GM12878 (cell line): Measurements from ENCODE around the gene PCCA. TPM values are rescaled to one million over a fixed set of nuclear protein-coding genes. Genes with fewer than 3 reads are reported as not detected.

ENCODE experiments used
- ATAC-seq: fragments of 200-7000 bp; cut with Tn5 transposase; 3 replicates; pipeline ENCODE4 v1.9.1; 2020; ENCODE audit warnings: mild to moderate bottlenecking, moderate library complexity
- BruUV-seq: library from RNA; stranded (reverse); fragments of 400-500 nt; replicated peaks from 2 replicates; lab custom pipeline; 2021; lab: Mats Ljungman, UMichigan
- CTCF ChIA-PET: fragments of 300-600 bp; sonication (Branson Sonifier 250); formaldehyde crosslinking; extraction: SDS; loops from one replicate; lab custom pipeline; 2021; ENCODE audit warnings: inconsistent platforms; lab: Yijun Ruan, JAX
- POLR2A ChIA-PET: fragments of 350-600 bp; formaldehyde crosslinking; extraction: SDS; loops from one replicate; lab custom pipeline; 2021; ENCODE audit warnings: inconsistent platforms; lab: Charles Lee
- RAD21 ChIA-PET: fragments of 300-600 bp; sonication (Branson Sonifier 250); formaldehyde crosslinking; loops from one replicate; lab custom pipeline; 2023; ENCODE audit warnings: antibody characterized with exemption; ENCODE audit not compliant: unreplicated experiment; lab: Charles Lee
- SMC1A ChIA-PET: fragments of 300-600 bp; sonication (Branson Sonifier 250); formaldehyde crosslinking; loops from one replicate; lab custom pipeline; 2023; ENCODE audit not compliant: unreplicated experiment, uncharacterized antibody; lab: Charles Lee
- DNase-seq: peaks from one replicate; pipeline ENCODE4 v3.0.0-alpha.2; 2011; ENCODE audit warnings: low read depth, low spot score
- FAIRE-seq: peaks from 3 replicates; lab custom pipeline; 2011; peaks lifted over from hg19 to GRCh38; lab: Jason Lieb, UNC
- H2AFZ ChIP-seq: 2 replicates; pipeline ENCODE4 v1.6.0; 2011; ENCODE audit warnings: low read depth, low read length, control low read depth; ENCODE audit not compliant: control insufficient read depth
- H3K27ac ChIP-seq: 2 replicates; pipeline ENCODE4 v1.5.1; 2011; ENCODE audit warnings: control low read depth; ENCODE audit not compliant: control insufficient read depth, insufficient read depth
- H3K27me3 ChIP-seq, 2 experiments: replicated peaks in 1 of 2; 2 replicates each; pipeline versions ENCODE4 v1.6.0 to v1.6.1; 2011; ENCODE audit warnings: low read length in 1 of 2; ENCODE audit not compliant: control insufficient read depth in 2 of 2, insufficient read depth in 2 of 2
- H3K36me3 ChIP-seq, 2 experiments: 2 replicates each; pipeline ENCODE4 v1.5.1; 2011; ENCODE audit warnings: low read length in 1 of 2; ENCODE audit not compliant: control insufficient read depth in 2 of 2, insufficient read depth in 2 of 2
- H3K4me1 ChIP-seq: 2 replicates; pipeline ENCODE4 v1.6.1; 2011; ENCODE audit warnings: mild to moderate bottlenecking, low read length, moderate library complexity, mixed read lengths; ENCODE audit not compliant: control insufficient read depth, insufficient read depth
- H3K4me2 ChIP-seq: 2 replicates; pipeline ENCODE4 v1.6.0; 2011; ENCODE audit warnings: control low read depth; ENCODE audit not compliant: control insufficient read depth, insufficient read depth
- H3K4me3 ChIP-seq: fragments of 200-600 bp; sonication (generic); 2 replicates; pipeline ENCODE4 v1.5.1; 2016
- H3K79me2 ChIP-seq: 2 replicates; pipeline ENCODE4 v1.6.0; 2011; ENCODE audit warnings: low read length; ENCODE audit not compliant: control insufficient read depth, insufficient read depth
- H3K9ac ChIP-seq: 2 replicates; pipeline ENCODE4 v1.8.0; 2011; ENCODE audit warnings: low read length, control low read depth, mixed read lengths; ENCODE audit not compliant: control insufficient read depth, insufficient read depth
- H3K9me3 ChIP-seq: replicated peaks from 3 replicates; pipeline ENCODE4 v1.5.1; 2011; ENCODE audit warnings: mild to moderate bottlenecking, low read length; ENCODE audit not compliant: control insufficient read depth, insufficient read depth
- H4K20me1 ChIP-seq: 2 replicates; pipeline ENCODE4 v1.6.0; 2011; ENCODE audit not compliant: control insufficient read depth, insufficient read depth
- ATF2 ChIP-seq: IDR thresholded peaks from 2 replicates; pipeline ENCODE4 v1.6.1; 2012; ENCODE audit warnings: low read length, inconsistent platforms
- CREB1 ChIP-seq: IDR thresholded peaks from 2 replicates; pipeline ENCODE4 v1.6.1; 2012; ENCODE audit warnings: low read depth, mild to moderate bottlenecking, inconsistent platforms
- HDGF ChIP-seq: fragments of 450-650 bp; IDR thresholded peaks from 2 replicates; pipeline ENCODE4 v1.6.1; 2016; ENCODE audit warnings: antibody characterized with exemption
- IRF4 ChIP-seq: IDR thresholded peaks from 2 replicates; pipeline ENCODE4 v1.6.1; 2011; ENCODE audit warnings: low read depth, low read length
- JUNB ChIP-seq: IDR thresholded peaks from 2 replicates; pipeline ENCODE4 v1.6.1; 2016; ENCODE audit warnings: antibody characterized with exemption, mild to moderate bottlenecking
- SMAD1 ChIP-seq: fragments of 450-650 bp; IDR thresholded peaks from 2 replicates; pipeline ENCODE4 v1.6.1; 2018; ENCODE audit warnings: mild to moderate bottlenecking, low read depth; ENCODE audit not compliant: partially characterized antibody
- SREBF1 ChIP-seq: IDR thresholded peaks from 2 replicates; pipeline ENCODE4 v1.6.1; 2012; ENCODE audit warnings: mild to moderate bottlenecking, low read length
- TAF1 ChIP-seq: IDR thresholded peaks from 2 replicates; pipeline ENCODE4 v1.6.1; 2011; ENCODE audit warnings: mild to moderate bottlenecking, low read depth, low read length, borderline replicate concordance
- WGBS: methylation state at CpG from one replicate; pipeline ENCODE4 v1.1.6; 2016; ENCODE audit warnings: low lambda C conversion rate; ENCODE audit not compliant: insufficient replicate concordance, insufficient coverage; ENCODE audit errors: missing lambda C conversion rate; 5-methylcytosine and 5-hydroxymethylcytosine counted together
- in situ Hi-C: fragments of 300-500 bp; cut with MboI; formaldehyde crosslinking; loops from 9 replicates; pipeline ENCODE4 v1.14.3; 2018; ENCODE audit warnings: mixed read lengths
- intact Hi-C: fragments of 100-400 bp; cut with micrococcal nuclease; formaldehyde crosslinking; loops from one replicate; pipeline ENCODE4 v1.14.2; 2022; ENCODE audit not compliant: unreplicated experiment
- polyA plus RNA-seq, 11 experiments: library from polyadenylated mRNA; depleted of rRNA in 4 of 11; unstranded in 6 of 11; stranded (reverse) in 5 of 11; fragments of >200 nt; fragmentation: Nextera tagmentation in 4 of 11; fragmentation: Illumina TruSeq in 1 of 11; extraction: Ambion mirVana in 4 of 11; extraction: Trizol in 1 of 11; gene quantifications; 1 replicate in 1 of 11; 2 replicates in 10 of 11; pipeline versions ENCODE4 v1.2.1 to v1.2.3, GENCODE V29; 2011 to 2016; ENCODE audit warnings: inconsistent platforms in 2 of 11, missing spikeins in 2 of 11, low read depth in 1 of 11
- total RNA-seq, 4 experiments: library from RNA; depleted of rRNA in 3 of 4; stranded (reverse); fragments of >200 nt in 3 of 4; fragmentation: Illumina TruSeq in 1 of 4; extraction: Trizol in 1 of 4; gene quantifications; 2 replicates each; pipeline versions ENCODE4 v1.2.1 to v1.2.3, GENCODE V29; 2013 to 2021
- TF ChIP-seq, protein P1 (sequence below): IDR thresholded peaks from 2 replicates; pipeline ENCODE4 v1.6.1; 2012; ENCODE audit warnings: mild to moderate bottlenecking, low read depth, low read length

PCCA gene
- total and polyA plus RNA-seq, 10 of the 15 experiments (the other 5 are each of a cell fraction or from before 2014, with no cell fraction given), result 5.9 to 18.2 (median 12.4) TPM

DNA sequence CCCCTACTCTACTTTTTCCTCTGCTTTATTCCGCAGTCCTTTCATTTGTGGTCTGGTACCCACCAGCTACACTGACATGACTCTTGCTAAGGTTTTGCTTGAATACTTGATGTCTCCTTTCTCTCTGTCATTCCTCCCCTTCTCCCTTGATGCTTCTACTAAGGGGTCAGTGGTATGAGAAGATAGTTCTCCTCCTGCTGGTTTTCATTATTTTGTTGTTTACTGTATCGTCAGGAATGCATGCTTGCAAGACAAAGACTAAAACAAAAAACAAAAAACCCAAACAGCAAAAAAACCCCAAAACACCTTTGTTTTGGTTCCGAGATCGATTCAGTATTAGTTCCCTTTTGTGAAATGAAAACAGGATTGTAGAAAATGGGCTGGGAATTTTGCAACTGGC, 59.5 kb downstream of the PCCA start:
- H4K20me1 ChIP-seq, result no peaks in the 10 kb centered on the region
- intact Hi-C loops (no loop called here), in situ Hi-C loops (no loop called here)
- ChIA-PET POLR2A (no interaction called here), CTCF (no interaction called here), SMC1A (no interaction called here), RAD21 (no interaction called here)
- no peak overlapping the region for H2AFZ ChIP-seq
- 96% methylated on average over 3 of the region's 4 CpGs for WGBS
- no peak overlapping the region for H3K4me3 ChIP-seq
- no peak overlapping the region for H3K27ac ChIP-seq
- H3K4me2 ChIP-seq, result no peak overlapping the region
- H3K4me1 ChIP-seq, result no peaks in the 10 kb centered on the region
- H3K36me3 ChIP-seq, result no peaks in the 10 kb centered on the region; a peak in 1 of 4 replicates
- ATAC-seq (no peak), DNase-seq (no peak), FAIRE-seq (no peak)
- peaks cover 2% of the 10 kb centered on the region; the same call in 1 of the 3 replicates for H3K9me3 ChIP-seq
- no TSS peak for BruUV-seq
- H3K27me3 ChIP-seq, result no peaks in the 10 kb centered on the region
- no peak for TF ChIP-seq SREBF1
- TF ChIP-seq, protein P1, sequence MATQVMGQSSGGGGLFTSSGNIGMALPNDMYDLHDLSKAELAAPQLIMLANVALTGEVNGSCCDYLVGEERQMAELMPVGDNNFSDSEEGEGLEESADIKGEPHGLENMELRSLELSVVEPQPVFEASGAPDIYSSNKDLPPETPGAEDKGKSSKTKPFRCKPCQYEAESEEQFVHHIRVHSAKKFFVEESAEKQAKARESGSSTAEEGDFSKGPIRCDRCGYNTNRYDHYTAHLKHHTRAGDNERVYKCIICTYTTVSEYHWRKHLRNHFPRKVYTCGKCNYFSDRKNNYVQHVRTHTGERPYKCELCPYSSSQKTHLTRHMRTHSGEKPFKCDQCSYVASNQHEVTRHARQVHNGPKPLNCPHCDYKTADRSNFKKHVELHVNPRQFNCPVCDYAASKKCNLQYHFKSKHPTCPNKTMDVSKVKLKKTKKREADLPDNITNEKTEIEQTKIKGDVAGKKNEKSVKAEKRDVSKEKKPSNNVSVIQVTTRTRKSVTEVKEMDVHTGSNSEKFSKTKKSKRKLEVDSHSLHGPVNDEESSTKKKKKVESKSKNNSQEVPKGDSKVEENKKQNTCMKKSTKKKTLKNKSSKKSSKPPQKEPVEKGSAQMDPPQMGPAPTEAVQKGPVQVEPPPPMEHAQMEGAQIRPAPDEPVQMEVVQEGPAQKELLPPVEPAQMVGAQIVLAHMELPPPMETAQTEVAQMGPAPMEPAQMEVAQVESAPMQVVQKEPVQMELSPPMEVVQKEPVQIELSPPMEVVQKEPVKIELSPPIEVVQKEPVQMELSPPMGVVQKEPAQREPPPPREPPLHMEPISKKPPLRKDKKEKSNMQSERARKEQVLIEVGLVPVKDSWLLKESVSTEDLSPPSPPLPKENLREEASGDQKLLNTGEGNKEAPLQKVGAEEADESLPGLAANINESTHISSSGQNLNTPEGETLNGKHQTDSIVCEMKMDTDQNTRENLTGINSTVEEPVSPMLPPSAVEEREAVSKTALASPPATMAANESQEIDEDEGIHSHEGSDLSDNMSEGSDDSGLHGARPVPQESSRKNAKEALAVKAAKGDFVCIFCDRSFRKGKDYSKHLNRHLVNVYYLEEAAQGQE, result no peak
- TF ChIP-seq CREB1, result no peak
- no peak for TF ChIP-seq ATF2
- no peak for TF ChIP-seq IRF4
- TF ChIP-seq TAF1, result no peak
- TF ChIP-seq SMAD1, result no peak
- no peak for TF ChIP-seq JUNB
- no peak for TF ChIP-seq HDGF
- H3K9ac ChIP-seq, result no peak overlapping the region
- no peaks in the 10 kb centered on the region for H3K79me2 ChIP-seq
